GM12892 (cell line): Measurements from ENCODE around the gene POLH.

Experiments
- POLR2AphosphoS5 ChIP-seq: IDR thresholded peaks from 2 replicates; pipeline ENCODE4 v1.6.1; 2011; ENCODE audit warnings: low read depth, low read length, control low read depth
- TAF1 ChIP-seq: IDR thresholded peaks from 2 replicates; pipeline ENCODE4 v1.6.1; 2011; ENCODE audit warnings: low read depth, mild to moderate bottlenecking, control low read depth, low read length, borderline replicate concordance

- TF ChIP-seq TAF1 (no peak), POLR2AphosphoS5 (no peak)
These were observed 31.5 kb upstream of the POLH start for GRCh38 chr6:43544461-43544860.
